ENCODE results near the gene ITLN1.

- TF ChIP-seq CTCF (IDR thresholded peaks at IDR 0.05; ENCODE audit: extremely low read depth in 1 of 2, insufficient read depth in 1 of 2, low read depth in 1 of 2, low read length in 2 of 2): no peak
- no peak for TF ChIP-seq POLR2AphosphoS5 (IDR thresholded peaks at IDR 0.05; ENCODE audit: insufficient read depth, low read depth, low read length)
- no peak for TF ChIP-seq POLR2A (IDR thresholded peaks at IDR 0.05; ENCODE audit: low read depth, low read length)
- no peak for TF ChIP-seq JUN (IDR thresholded peaks at IDR 0.05; ENCODE audit: borderline replicate concordance, insufficient read depth, insufficient read length, low read depth)
- no peak for TF ChIP-seq EZH2 (IDR thresholded peaks at IDR 0.05; ENCODE audit: borderline replicate concordance, low read depth, low read length, severe bottlenecking)
- no peak for TF ChIP-seq FOS (IDR thresholded peaks at IDR 0.05; ENCODE audit: borderline replicate concordance, insufficient read depth, low read length)
- TF ChIP-seq MAX (IDR thresholded peaks at IDR 0.05; ENCODE audit: insufficient read depth, insufficient read length): no peak
Observed at GRCh38 chr1:160911441-160911840, 26.5 kb upstream of the ITLN1 start.
